ENCODE results near the gene HOXA3. TPM values are rescaled to one million over a fixed set of nuclear protein-coding genes. Genes with fewer than 3 reads are reported as not detected.

Gene HOXA3
- total RNA-seq, 1 donor from 2014 or later: 26.4 TPM

DNA sequence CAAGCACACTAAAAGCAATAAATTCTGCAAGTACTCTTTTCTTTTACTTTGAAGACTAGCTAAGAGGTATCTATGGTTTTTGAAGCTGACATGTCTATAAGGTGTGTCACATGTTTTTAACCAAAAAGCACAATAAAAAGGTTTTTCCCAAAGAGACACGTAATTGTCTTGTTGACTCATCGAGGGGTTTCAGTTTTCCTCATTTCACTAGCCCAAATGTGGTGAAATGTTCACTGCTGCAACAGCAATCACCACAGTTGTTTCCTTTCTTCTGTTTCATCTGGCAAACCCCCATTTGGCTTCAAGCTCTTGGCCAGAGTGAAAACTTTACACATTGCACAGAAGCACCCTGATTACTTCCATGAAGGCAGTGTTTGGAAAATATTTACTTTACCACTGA lies 18.0 kb downstream of the HOXA3 start:
- peak; percentile 80 for DNase-seq (ENCODE audit: low read depth)
- H3K27me3 ChIP-seq (ENCODE audit: control insufficient read depth, insufficient read depth, low read length): no peaks in the 10 kb centered on the region
- no peaks in the 10 kb centered on the region for H3K36me3 ChIP-seq (ENCODE audit: control insufficient read depth, insufficient read depth, low read length)
- no peak overlapping the region for H3K4me3 ChIP-seq (ENCODE audit: low read depth, low read length)
- TF ChIP-seq, protein P1, sequence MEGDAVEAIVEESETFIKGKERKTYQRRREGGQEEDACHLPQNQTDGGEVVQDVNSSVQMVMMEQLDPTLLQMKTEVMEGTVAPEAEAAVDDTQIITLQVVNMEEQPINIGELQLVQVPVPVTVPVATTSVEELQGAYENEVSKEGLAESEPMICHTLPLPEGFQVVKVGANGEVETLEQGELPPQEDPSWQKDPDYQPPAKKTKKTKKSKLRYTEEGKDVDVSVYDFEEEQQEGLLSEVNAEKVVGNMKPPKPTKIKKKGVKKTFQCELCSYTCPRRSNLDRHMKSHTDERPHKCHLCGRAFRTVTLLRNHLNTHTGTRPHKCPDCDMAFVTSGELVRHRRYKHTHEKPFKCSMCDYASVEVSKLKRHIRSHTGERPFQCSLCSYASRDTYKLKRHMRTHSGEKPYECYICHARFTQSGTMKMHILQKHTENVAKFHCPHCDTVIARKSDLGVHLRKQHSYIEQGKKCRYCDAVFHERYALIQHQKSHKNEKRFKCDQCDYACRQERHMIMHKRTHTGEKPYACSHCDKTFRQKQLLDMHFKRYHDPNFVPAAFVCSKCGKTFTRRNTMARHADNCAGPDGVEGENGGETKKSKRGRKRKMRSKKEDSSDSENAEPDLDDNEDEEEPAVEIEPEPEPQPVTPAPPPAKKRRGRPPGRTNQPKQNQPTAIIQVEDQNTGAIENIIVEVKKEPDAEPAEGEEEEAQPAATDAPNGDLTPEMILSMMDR (IDR thresholded peaks at IDR 0.05; ENCODE audit: insufficient read depth, low read length, poor library complexity, severe bottlenecking): no peak

DNA sequence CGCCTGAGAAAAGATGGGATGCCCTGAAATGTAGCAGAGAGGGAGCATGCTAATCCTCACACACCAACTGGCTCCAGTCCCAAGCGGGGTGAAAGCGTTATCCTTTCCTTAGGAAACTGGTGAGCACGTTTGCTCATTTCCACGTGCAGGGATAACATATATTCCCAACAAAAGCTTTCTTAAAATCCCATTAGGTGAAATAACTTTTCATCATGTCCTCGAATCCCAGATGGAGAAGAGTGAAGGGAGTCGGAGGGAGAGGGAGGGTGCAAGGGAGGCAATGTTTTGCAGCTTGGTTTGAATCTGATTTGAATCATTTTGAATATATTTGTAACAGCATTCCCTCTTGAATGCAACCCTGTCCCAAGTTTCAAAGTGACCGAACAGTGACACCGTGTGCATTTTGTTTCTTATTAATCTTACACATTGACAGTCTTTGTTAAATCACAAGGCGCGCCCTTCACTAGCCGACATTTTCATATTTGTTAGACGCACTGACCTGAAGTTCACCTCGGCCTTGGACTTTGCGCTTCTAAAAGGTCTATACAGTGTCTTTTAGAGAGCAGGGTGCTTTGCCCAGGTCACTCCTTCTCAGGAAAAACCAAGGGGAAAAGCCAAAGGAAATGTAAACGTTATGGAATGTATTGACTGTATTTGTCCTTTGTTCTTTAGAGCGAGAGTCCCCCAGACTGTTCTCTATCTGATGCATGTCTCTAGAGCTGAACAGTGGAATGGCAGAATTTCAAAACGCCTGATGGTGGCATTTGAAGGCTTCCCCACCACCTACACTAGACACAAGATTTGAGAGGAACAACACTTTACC lies 18.8 kb downstream of the HOXA3 start:
- DNase-seq (ENCODE audit: low read depth): no peak
- peaks cover 1% of the 10 kb centered on the region for H3K36me3 ChIP-seq (ENCODE audit: control insufficient read depth, insufficient read depth, low read length)
- TF ChIP-seq, protein P1 (IDR thresholded peaks at IDR 0.05; ENCODE audit: insufficient read depth, low read length, poor library complexity, severe bottlenecking): no peak
- H3K4me3 ChIP-seq (ENCODE audit: low read depth, low read length): no peak overlapping the region
- no peaks in the 10 kb centered on the region for H3K27me3 ChIP-seq (ENCODE audit: control insufficient read depth, insufficient read depth, low read length)

DNA sequence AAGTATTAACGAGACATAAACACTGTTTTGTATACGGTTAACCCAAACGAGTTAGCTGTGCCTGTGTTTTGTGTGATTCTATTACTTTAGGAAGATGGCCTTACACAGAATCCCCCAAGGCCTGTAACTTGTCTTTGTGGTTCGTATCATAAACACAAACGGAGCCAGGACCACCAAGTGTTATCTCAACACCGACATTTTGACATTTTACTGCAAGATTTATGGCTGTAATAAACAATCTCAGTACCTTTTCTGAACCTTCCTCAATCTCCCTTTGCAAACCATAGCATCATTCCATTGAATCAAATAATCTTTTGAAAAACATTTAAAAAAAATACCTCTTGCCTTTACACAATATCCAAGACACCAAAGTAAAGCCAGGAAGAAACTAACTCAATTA lies 19.4 kb downstream of the HOXA3 start:
- TF ChIP-seq, protein P1 (IDR thresholded peaks at IDR 0.05; ENCODE audit: insufficient read depth, low read length, poor library complexity, severe bottlenecking): no peak
- Histone ChIP-seq H3K4me3 (ENCODE audit: low read depth, low read length) (no peak overlapping the region), H3K27me3 (ENCODE audit: control insufficient read depth, insufficient read depth, low read length) (no peaks in the 10 kb centered on the region), H3K36me3 (ENCODE audit: control insufficient read depth, insufficient read depth, low read length) (peaks cover 1% of the 10 kb centered on the region)
- DNase-seq (ENCODE audit: low read depth): no peak

DNA sequence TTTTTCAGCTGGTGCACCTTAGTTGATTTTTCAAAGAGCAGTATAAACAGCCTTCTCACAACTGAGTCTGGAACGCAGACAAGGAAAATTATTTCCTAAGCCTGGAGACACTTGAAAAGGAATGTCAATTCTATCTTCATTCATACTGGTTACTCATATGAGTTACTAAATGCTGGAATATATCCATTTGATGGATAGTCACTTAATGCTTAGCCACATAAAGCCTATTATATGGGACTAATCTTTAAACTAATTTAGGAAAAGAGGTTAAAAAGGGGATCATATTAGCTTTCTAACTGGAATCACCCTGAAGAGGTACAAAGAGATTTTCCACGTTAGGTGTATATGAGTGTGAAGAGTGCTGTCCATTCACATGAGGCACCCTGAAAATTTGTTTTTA lies 20.2 kb downstream of the HOXA3 start:
- Histone ChIP-seq H3K27me3 (ENCODE audit: control insufficient read depth, insufficient read depth, low read length) (no peaks in the 10 kb centered on the region), H3K36me3 (ENCODE audit: control insufficient read depth, insufficient read depth, low read length) (peaks cover 1% of the 10 kb centered on the region), H3K4me3 (ENCODE audit: low read depth, low read length) (no peak overlapping the region)
- TF ChIP-seq, protein P1 (IDR thresholded peaks at IDR 0.05; ENCODE audit: insufficient read depth, low read length, poor library complexity, severe bottlenecking): no peak
- DNase-seq (ENCODE audit: low read depth): no peak

DNA sequence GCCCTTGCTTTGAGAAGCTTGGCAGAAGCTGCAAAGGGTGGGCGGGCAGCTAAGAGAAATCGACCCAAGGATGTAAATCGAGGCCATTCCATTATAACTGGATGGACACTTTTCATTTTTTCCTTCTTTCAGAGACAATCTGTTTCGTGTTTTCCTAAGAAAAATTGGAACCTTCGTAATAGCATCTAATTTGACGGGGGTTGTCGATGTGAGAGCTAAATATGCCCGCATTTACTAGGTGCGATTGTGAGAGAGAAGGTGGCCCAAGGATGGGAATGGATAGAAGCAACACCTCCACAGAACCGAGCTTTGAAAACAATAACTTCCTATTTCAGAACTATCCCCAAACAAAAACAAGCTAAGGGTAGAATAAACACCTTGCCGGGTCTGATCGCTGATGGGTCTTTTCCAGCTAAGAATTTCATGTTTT lies 21.0 kb downstream of the HOXA3 start:
- no peaks in the 10 kb centered on the region for H3K27me3 ChIP-seq (ENCODE audit: control insufficient read depth, insufficient read depth, low read length)
- H3K36me3 ChIP-seq (ENCODE audit: control insufficient read depth, insufficient read depth, low read length): peaks cover 1% of the 10 kb centered on the region
- peak overlapping the region; percentile 41 for H3K4me3 ChIP-seq (ENCODE audit: low read depth, low read length)
- DNase-seq (ENCODE audit: low read depth): no peak
- TF ChIP-seq, protein P1 (IDR thresholded peaks at IDR 0.05; ENCODE audit: insufficient read depth, low read length, poor library complexity, severe bottlenecking): no peak

All from kidney epithelial cell (primary cell).